ENCODE results near the gene PXMP4.
"Not testable (repeated sequence)": the region's sequence is repeated elsewhere in the genome, so short reads cannot be mapped to it uniquely, and the experiment has no call there.

PXMP4 gene

DNA sequence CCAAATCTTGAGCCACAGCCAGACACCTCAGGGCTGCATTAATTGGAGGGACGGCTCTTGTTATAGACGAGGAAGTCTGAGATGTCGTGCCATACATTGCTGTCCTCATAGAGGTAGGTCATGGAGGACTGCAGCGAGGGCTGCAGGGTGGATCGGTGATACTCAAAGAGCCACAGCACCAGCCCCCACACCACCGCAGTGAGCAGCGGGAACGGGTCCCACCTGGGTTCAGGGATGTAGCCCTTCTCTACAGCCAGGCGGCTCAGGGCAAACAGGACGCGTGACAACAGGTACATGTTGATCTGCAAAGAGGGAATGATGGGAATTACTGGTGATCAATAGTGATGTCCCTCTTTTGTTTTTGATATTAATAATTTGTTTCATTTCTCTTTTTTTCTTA lies 12.4 kb downstream of the PXMP4 start:
- TF ChIP-seq, protein P1, sequence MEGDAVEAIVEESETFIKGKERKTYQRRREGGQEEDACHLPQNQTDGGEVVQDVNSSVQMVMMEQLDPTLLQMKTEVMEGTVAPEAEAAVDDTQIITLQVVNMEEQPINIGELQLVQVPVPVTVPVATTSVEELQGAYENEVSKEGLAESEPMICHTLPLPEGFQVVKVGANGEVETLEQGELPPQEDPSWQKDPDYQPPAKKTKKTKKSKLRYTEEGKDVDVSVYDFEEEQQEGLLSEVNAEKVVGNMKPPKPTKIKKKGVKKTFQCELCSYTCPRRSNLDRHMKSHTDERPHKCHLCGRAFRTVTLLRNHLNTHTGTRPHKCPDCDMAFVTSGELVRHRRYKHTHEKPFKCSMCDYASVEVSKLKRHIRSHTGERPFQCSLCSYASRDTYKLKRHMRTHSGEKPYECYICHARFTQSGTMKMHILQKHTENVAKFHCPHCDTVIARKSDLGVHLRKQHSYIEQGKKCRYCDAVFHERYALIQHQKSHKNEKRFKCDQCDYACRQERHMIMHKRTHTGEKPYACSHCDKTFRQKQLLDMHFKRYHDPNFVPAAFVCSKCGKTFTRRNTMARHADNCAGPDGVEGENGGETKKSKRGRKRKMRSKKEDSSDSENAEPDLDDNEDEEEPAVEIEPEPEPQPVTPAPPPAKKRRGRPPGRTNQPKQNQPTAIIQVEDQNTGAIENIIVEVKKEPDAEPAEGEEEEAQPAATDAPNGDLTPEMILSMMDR (IDR thresholded peaks at IDR 0.05; ENCODE audit: extremely low read depth, insufficient read depth, missing control alignments): no peak
- in situ Hi-C loops (cut with MboI; ENCODE audit: low pct_unique_long_range_greater_than_20kb, low sequenced_read_pairs, unreplicated experiment): no loop called here
- DNase-seq (ENCODE audit: low spot score): no peak

- DNase-seq (ENCODE audit: low spot score): no peak
- TF ChIP-seq, protein P1 (IDR thresholded peaks at IDR 0.05; ENCODE audit: extremely low read depth, insufficient read depth, missing control alignments): no peak
- in situ Hi-C loops (cut with MboI; ENCODE audit: low pct_unique_long_range_greater_than_20kb, low sequenced_read_pairs, unreplicated experiment): no loop called here
Measured at GRCh38 chr20:33704197-33704924, 15.7 kb downstream of the PXMP4 start.

GRCh38 chr20:33703498-33704137 lies 16.5 kb downstream of the PXMP4 start:
- in situ Hi-C loops (cut with MboI; ENCODE audit: low pct_unique_long_range_greater_than_20kb, low sequenced_read_pairs, unreplicated experiment): no loop called here
- TF ChIP-seq, protein P1 (IDR thresholded peaks at IDR 0.05; ENCODE audit: extremely low read depth, insufficient read depth, missing control alignments): no peak
- DNase-seq (ENCODE audit: low spot score): no peak

DNA sequence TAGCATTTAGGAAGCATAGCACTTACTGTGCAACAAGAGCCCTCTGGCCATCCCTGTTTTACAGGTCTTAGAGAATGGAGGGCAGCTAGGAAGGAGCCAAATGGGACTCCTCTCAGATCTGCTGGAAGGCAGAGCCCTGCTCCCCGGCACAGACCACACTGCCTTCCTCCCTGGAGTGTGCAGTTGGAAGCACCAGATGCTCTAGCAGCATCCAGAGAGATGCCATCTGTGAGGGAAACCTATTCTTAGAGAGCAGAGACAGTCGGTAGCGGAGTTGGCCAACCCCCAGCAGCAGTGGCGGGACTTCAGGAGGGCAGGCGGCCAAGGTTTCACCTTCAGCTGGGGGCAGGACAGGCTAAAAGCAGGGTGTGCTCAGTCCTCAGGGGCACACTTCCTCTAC lies 17.2 kb downstream of the PXMP4 start:
- no peak for DNase-seq (ENCODE audit: low spot score)
- TF ChIP-seq, protein P1 (IDR thresholded peaks at IDR 0.05; ENCODE audit: extremely low read depth, insufficient read depth, missing control alignments): no peak
- in situ Hi-C loops (cut with MboI; ENCODE audit: low pct_unique_long_range_greater_than_20kb, low sequenced_read_pairs, unreplicated experiment): no loop called here

DNA sequence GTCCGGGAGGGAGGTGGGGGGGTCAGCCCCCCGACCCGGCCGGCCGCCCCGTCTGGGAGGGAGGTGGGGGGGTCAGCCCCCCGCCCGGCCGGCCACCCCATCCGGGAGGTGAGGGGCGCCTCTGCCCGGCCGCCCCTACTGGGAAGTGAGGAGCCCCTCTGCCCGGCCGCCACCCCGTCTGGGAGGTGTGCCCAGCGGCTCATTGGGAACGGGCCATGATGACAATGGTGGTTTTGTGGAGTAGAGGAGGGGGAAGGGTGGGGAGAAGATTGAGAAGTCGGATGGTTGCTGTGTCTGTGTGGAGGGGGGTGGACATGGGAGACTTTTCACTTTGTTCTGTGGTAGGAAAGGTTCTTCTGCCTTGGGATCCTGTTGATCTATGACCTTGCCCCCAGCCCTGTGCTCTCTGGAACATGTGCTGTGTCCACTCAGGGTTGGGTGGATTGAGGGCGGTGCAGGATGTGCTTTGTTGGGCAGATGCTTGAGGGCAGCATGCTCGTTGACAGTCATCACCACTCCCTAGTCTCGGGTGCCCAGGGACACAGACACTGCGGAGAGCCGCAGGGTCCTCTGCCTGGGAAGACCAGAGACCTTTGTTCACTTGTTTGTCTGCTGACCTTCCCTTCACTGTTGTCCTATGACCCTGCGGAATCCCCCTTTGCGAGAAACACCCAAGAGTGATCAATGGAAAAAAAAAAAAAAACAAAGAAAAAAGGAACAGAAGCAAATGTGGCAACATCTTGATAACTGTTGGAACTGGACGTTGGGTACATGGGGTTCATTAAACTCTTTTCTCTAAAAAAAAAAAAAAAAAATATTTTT lies 18.3 kb downstream of the PXMP4 start:
- in situ Hi-C loops (cut with MboI; ENCODE audit: low pct_unique_long_range_greater_than_20kb, low sequenced_read_pairs, unreplicated experiment): no loop called here
- TF ChIP-seq, protein P1 (IDR thresholded peaks at IDR 0.05; ENCODE audit: extremely low read depth, insufficient read depth, missing control alignments): no peak
- DNase-seq (ENCODE audit: low spot score): no peak

- DNase-seq (ENCODE audit: low spot score); in situ Hi-C loops (cut with MboI; ENCODE audit: low pct_unique_long_range_greater_than_20kb, low sequenced_read_pairs, unreplicated experiment): not testable (repeated sequence)
Measured at GRCh38 chr20:33700696-33701441, 19.2 kb downstream of the PXMP4 start.

GRCh38 chr20:33698966-33699365 lies 21.1 kb downstream of the PXMP4 start:
- DNase-seq (ENCODE audit: low spot score); in situ Hi-C loops (cut with MboI; ENCODE audit: low pct_unique_long_range_greater_than_20kb, low sequenced_read_pairs, unreplicated experiment): not testable (repeated sequence)

Measured in GM13977 (cell line).